HG03342 (cell line): Measurements from ENCODE around the gene RPS10.

Source experiments
- ATAC-seq: cut with Tn5 transposase; IDR thresholded peaks from one replicate; pipeline ENCODE4 v1.9.1; 2021; ENCODE audit warnings: mild to moderate bottlenecking, moderate library complexity; ENCODE audit not compliant: unreplicated experiment

The RPS10 gene

GRCh38 chr6:34425498-34426410 lies at the start of gene RPS10:
Gene RPS10, minus strand, starts transcription at chr6:34426069. Its CDS starts 848 bp downstream, at chr6:34425221.
- ATAC-seq, result peak; percentile 84

GRCh38 chr6:34475238-34475682 lies 49.4 kb upstream of the RPS10 start:
- no peak for ATAC-seq

GRCh38 chr6:34474754-34475153 lies 48.9 kb upstream of the RPS10 start:
- ATAC-seq, result no peak

GRCh38 chr6:34473967-34474366 lies 48.1 kb upstream of the RPS10 start:
- no peak for ATAC-seq

GRCh38 chr6:34472425-34472824 lies 46.6 kb upstream of the RPS10 start:
- no peak for ATAC-seq

GRCh38 chr6:34469499-34469898 lies 43.6 kb upstream of the RPS10 start:
- ATAC-seq, result no peak

GRCh38 chr6:34468378-34468892 lies 42.6 kb upstream of the RPS10 start:
- peak; percentile 59 for ATAC-seq

- no peak for ATAC-seq
These were observed 40.6 kb upstream of the RPS10 start for GRCh38 chr6:34466242-34467185.

- no peak for ATAC-seq
These were observed 39.8 kb upstream of the RPS10 start, which contains the start of gene PACSIN1 for GRCh38 chr6:34465531-34466241. Gene PACSIN1, plus strand, starts transcription at chr6:34466076. Its CDS starts 60,230 bp downstream, at chr6:34526306.

- ATAC-seq, result no peak
These were observed 38.0 kb upstream of the RPS10 start for GRCh38 chr6:34463849-34464248.

GRCh38 chr6:34463299-34463698 lies 37.4 kb upstream of the RPS10 start:
- ATAC-seq, result no peak

- no peak for ATAC-seq
These were observed 36.7 kb upstream of the RPS10 start for GRCh38 chr6:34462551-34462971.

GRCh38 chr6:34462010-34462409 lies 36.1 kb upstream of the RPS10 start:
- no peak for ATAC-seq

GRCh38 chr6:34460796-34461507 lies 35.1 kb upstream of the RPS10 start:
- ATAC-seq, result no peak

GRCh38 chr6:34459899-34460593 lies 34.2 kb upstream of the RPS10 start:
- ATAC-seq, result no peak

GRCh38 chr6:34457742-34458735 lies 32.2 kb upstream of the RPS10 start:
- ATAC-seq, result no peak

- ATAC-seq, result no peak
These were observed 31.5 kb upstream of the RPS10 start for GRCh38 chr6:34457382-34457741.

- ATAC-seq, result no peak
These were observed 30.0 kb upstream of the RPS10 start for GRCh38 chr6:34455831-34456230.
